ENCODE results near the gene KIF3B. TPM values are rescaled to one million over a fixed set of nuclear protein-coding genes. Genes with fewer than 3 reads are reported as not detected.

The KIF3B gene
- total and polyA plus RNA-seq, 10 of the 15 experiments (the other 5 are each of a cell fraction or from before 2014, with no cell fraction given), result 7.4 to 37.3 (median 25.9) TPM

GRCh38 chr20:32288225-32288849, 10.9 kb downstream of the KIF3B start:
- Histone ChIP-seq H3K4me3 (no peak overlapping the region), H3K9me3 (replicated peaks; ENCODE audit: control insufficient read depth, insufficient read depth, low read length) (no peaks in the 10 kb centered on the region), H3K27ac (ENCODE audit: control insufficient read depth, insufficient read depth) (no peak overlapping the region), H3K9ac (ENCODE audit: control insufficient read depth, insufficient read depth, low read length) (no peak overlapping the region), H3K4me2 (ENCODE audit: control insufficient read depth, insufficient read depth) (no peak overlapping the region), H3K27me3 (replicated peaks in 1 of 2; ENCODE audit: control insufficient read depth in 2 of 2, insufficient read depth in 2 of 2, low read length in 1 of 2) (no peaks in the 10 kb centered on the region), H2AFZ (ENCODE audit: control insufficient read depth, low read depth, low read length) (no peak overlapping the region), H4K20me1 (ENCODE audit: control insufficient read depth, insufficient read depth) (no peaks in the 10 kb centered on the region), H3K36me3 (ENCODE audit: control insufficient read depth in 2 of 2, insufficient read depth in 2 of 2, low read length in 1 of 2) (peaks cover 1 to 6% of the 10 kb centered on the region in 2 experiments), H3K4me1 (ENCODE audit: control insufficient read depth, insufficient read depth, low read length) (peaks cover 26% of the 10 kb centered on the region), H3K79me2 (ENCODE audit: control insufficient read depth, insufficient read depth, low read length) (peaks cover 47% of the 10 kb centered on the region)
- ATAC-seq (no peak), DNase-seq (ENCODE audit: low read depth, low spot score) (no peak), FAIRE-seq (no peak)
- SMC1A ChIA-PET (ENCODE audit: uncharacterized antibody, unreplicated experiment), result interaction anchor here (0.5 to 4.0 kb wide), 9 partner anchors 10 to 157 kb away, joined by 3 to 28 read pairs (median 4); partner anchors contain the start of gene KIF3B
- RAD21 ChIA-PET (ENCODE audit: unreplicated experiment), result interaction anchor here (0.7 to 1.5 kb wide), 3 partner anchors 44 to 70 kb away, joined by 3 to 7 read pairs (median 5); no protein-coding TSS in a partner anchor
- 85% methylated on average over 6 of the region's 6 CpGs for WGBS (ENCODE audit: insufficient coverage, insufficient replicate concordance, low lambda C conversion rate, missing lambda C conversion rate)
- in situ Hi-C loops (cut with MboI) (no loop called here), intact Hi-C loops (cut with micrococcal nuclease; ENCODE audit: unreplicated experiment) (loop anchor here (5.0 kb wide), 1 partner anchor 81 kb away; the partner anchor contains the start of genes PLAGL2 and POFUT1)
- no TSS peak for BruUV-seq (replicated peaks)
- CTCF ChIA-PET, result interaction anchor here (0.9 to 1.7 kb wide), 3 partner anchors 22 to 51 kb away, joined by 3 to 4 read pairs (median 4); no protein-coding TSS in a partner anchor
- POLR2A ChIA-PET, result interaction anchor here (0.7 to 1.3 kb wide), 2 partner anchors 10 to 278 kb away, joined by 5 to 6 read pairs; no protein-coding TSS in a partner anchor
- TF ChIP-seq KLF5 (IDR thresholded peaks at IDR 0.05; ENCODE audit: partially characterized antibody), result no peak
- no peak for TF ChIP-seq E4F1 (IDR thresholded peaks at IDR 0.05; ENCODE audit: borderline replicate concordance, partially characterized antibody)
- no peak for TF ChIP-seq NKRF (conservative IDR thresholded peaks at IDR 0.05)
- no peak for TF ChIP-seq CEBPB (IDR thresholded peaks at IDR 0.05; ENCODE audit: borderline replicate concordance in 1 of 2, low read depth in 2 of 2, low read length in 2 of 2)
- TF ChIP-seq GATAD2B (conservative IDR thresholded peaks at IDR 0.05; ENCODE audit: low read depth), result no peak
- no peak for TF ChIP-seq ZBTB33 (IDR thresholded peaks at IDR 0.05)
- TF ChIP-seq JUND (IDR thresholded peaks at IDR 0.05; ENCODE audit: low read depth, low read length), result no peak
- no peak for TF ChIP-seq NR2F1 (conservative IDR thresholded peaks at IDR 0.05)
- no peak for TF ChIP-seq PKNOX1 (IDR thresholded peaks at IDR 0.05)
- TF ChIP-seq HDGF (IDR thresholded peaks at IDR 0.05), result no peak
- no peak for TF ChIP-seq NBN (IDR thresholded peaks at IDR 0.05)
- TF ChIP-seq CREM (IDR thresholded peaks at IDR 0.05; ENCODE audit: low read depth), result no peak
- no peak for TF ChIP-seq USF2 (IDR thresholded peaks at IDR 0.05; ENCODE audit: borderline replicate concordance, low read depth, low read length)
- no peak for TF ChIP-seq IKZF1 (conservative IDR thresholded peaks at IDR 0.05)
- no peak for TF ChIP-seq CHD2 (IDR thresholded peaks at IDR 0.05; ENCODE audit: borderline replicate concordance, low read depth, low read length)
